ENCODE data around the gene SIL1.

- TF ChIP-seq EP300 (IDR thresholded peaks at IDR 0.05; ENCODE audit: borderline replicate concordance): no peak
- no peak for TF ChIP-seq CEBPB (IDR thresholded peaks at IDR 0.05)
- no peak for TF ChIP-seq TEAD4 (IDR thresholded peaks at IDR 0.05)
- no peak for TF ChIP-seq RAD21 (IDR thresholded peaks at IDR 0.05; ENCODE audit: low read depth)
- no peak for TF ChIP-seq TAF1 (IDR thresholded peaks at IDR 0.05; ENCODE audit: low read depth)
- TF ChIP-seq NFIC (IDR thresholded peaks at IDR 0.05): no peak
- TF ChIP-seq TCF12 (IDR thresholded peaks at IDR 0.05; ENCODE audit: low read depth): no peak
- TF ChIP-seq MAX (IDR thresholded peaks at IDR 0.05): no peak
- no peak for TF ChIP-seq YY1 (IDR thresholded peaks at IDR 0.05; ENCODE audit: low read depth)
- TF ChIP-seq ZBTB7A (IDR thresholded peaks at IDR 0.05; ENCODE audit: low read depth): no peak
Observed at GRCh38 chr5:139130214-139130613, 68.0 kb downstream of the SIL1 start.
